ENCODE data around the gene GLI2.

GRCh38 chr2:120777170-120777751, 41.6 kb downstream of the GLI2 start:
- TF ChIP-seq TAF1 (IDR thresholded peaks at IDR 0.05; ENCODE audit: low read depth) (no peak), EP300 (IDR thresholded peaks at IDR 0.05; ENCODE audit: borderline replicate concordance) (no peak), MAX (IDR thresholded peaks at IDR 0.05) (no peak), ZBTB7A (IDR thresholded peaks at IDR 0.05; ENCODE audit: low read depth) (no peak), CEBPB (IDR thresholded peaks at IDR 0.05) (no peak), CREB1 (IDR thresholded peaks at IDR 0.05; ENCODE audit: low read depth) (no peak), YY1 (IDR thresholded peaks at IDR 0.05; ENCODE audit: low read depth) (no peak), TCF12 (IDR thresholded peaks at IDR 0.05; ENCODE audit: low read depth) (no peak), RAD21 (IDR thresholded peaks at IDR 0.05; ENCODE audit: low read depth) (no peak), NFIC (IDR thresholded peaks at IDR 0.05) (no peak)
- TF ChIP-seq, protein P1, sequence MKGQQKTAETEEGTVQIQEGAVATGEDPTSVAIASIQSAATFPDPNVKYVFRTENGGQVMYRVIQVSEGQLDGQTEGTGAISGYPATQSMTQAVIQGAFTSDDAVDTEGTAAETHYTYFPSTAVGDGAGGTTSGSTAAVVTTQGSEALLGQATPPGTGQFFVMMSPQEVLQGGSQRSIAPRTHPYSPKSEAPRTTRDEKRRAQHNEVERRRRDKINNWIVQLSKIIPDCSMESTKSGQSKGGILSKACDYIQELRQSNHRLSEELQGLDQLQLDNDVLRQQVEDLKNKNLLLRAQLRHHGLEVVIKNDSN (IDR thresholded peaks at IDR 0.05), result no peak
- TF ChIP-seq, protein P2, sequence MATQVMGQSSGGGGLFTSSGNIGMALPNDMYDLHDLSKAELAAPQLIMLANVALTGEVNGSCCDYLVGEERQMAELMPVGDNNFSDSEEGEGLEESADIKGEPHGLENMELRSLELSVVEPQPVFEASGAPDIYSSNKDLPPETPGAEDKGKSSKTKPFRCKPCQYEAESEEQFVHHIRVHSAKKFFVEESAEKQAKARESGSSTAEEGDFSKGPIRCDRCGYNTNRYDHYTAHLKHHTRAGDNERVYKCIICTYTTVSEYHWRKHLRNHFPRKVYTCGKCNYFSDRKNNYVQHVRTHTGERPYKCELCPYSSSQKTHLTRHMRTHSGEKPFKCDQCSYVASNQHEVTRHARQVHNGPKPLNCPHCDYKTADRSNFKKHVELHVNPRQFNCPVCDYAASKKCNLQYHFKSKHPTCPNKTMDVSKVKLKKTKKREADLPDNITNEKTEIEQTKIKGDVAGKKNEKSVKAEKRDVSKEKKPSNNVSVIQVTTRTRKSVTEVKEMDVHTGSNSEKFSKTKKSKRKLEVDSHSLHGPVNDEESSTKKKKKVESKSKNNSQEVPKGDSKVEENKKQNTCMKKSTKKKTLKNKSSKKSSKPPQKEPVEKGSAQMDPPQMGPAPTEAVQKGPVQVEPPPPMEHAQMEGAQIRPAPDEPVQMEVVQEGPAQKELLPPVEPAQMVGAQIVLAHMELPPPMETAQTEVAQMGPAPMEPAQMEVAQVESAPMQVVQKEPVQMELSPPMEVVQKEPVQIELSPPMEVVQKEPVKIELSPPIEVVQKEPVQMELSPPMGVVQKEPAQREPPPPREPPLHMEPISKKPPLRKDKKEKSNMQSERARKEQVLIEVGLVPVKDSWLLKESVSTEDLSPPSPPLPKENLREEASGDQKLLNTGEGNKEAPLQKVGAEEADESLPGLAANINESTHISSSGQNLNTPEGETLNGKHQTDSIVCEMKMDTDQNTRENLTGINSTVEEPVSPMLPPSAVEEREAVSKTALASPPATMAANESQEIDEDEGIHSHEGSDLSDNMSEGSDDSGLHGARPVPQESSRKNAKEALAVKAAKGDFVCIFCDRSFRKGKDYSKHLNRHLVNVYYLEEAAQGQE (IDR thresholded peaks at IDR 0.05; ENCODE audit: low read depth), result no peak
